Panc1 (cell line): ENCODE results near the gene IBTK.
A peak's percentile ranks its signal among the peaks of the same experiment; 100 is the strongest.

ENCODE experiments used
- POLR2AphosphoS5 ChIP-seq: IDR thresholded peaks from 2 replicates; pipeline ENCODE4 v1.6.1; 2012; ENCODE audit warnings: mild to moderate bottlenecking, low read depth, low read length, moderate library complexity
- TCF7L2 ChIP-seq: IDR thresholded peaks from 2 replicates; pipeline ENCODE4 v1.6.1; 2011; ENCODE audit warnings: mild to moderate bottlenecking, low read depth, low read length, inconsistent platforms
- TF ChIP-seq, protein P1 (sequence below): fragments of 450-650 bp; IDR thresholded peaks from 2 replicates; pipeline ENCODE4 v1.5.1; 2017; ENCODE audit warnings: mild to moderate bottlenecking

DNA sequence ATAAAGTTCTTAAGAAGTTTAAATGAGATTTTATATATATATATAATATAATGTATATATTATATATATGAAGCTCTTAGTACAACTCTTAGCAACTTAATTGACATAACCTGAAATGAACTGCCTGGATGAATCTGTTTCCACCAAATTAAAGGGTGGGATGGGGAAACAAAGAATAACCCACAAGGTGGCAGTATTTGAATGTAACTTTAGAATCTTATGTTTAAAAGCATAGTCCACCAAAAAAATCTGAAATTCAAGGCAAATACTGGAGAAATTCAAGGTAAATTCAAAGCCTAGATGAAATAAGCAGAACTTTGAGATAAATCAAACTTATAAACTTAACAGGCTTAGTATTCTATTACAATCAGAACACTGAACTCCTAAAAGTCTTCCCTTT lies 4.4 kb upstream of the IBTK start:
- TF ChIP-seq, protein P1, sequence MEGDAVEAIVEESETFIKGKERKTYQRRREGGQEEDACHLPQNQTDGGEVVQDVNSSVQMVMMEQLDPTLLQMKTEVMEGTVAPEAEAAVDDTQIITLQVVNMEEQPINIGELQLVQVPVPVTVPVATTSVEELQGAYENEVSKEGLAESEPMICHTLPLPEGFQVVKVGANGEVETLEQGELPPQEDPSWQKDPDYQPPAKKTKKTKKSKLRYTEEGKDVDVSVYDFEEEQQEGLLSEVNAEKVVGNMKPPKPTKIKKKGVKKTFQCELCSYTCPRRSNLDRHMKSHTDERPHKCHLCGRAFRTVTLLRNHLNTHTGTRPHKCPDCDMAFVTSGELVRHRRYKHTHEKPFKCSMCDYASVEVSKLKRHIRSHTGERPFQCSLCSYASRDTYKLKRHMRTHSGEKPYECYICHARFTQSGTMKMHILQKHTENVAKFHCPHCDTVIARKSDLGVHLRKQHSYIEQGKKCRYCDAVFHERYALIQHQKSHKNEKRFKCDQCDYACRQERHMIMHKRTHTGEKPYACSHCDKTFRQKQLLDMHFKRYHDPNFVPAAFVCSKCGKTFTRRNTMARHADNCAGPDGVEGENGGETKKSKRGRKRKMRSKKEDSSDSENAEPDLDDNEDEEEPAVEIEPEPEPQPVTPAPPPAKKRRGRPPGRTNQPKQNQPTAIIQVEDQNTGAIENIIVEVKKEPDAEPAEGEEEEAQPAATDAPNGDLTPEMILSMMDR = peak; percentile 21; the same call in 1 of the 2 replicates
- TF ChIP-seq TCF7L2 (no peak), POLR2AphosphoS5 (no peak)
